ENCODE measurements around the gene NR2F2.

NR2F2 gene

GRCh38 chr15:96333131-96334016, 2.9 kb downstream of the NR2F2 start:
- DNase-seq = no peak

- no peak for DNase-seq
Measured at GRCh38 chr15:96334017-96334704, 3.7 kb downstream of the NR2F2 start.

- DNase-seq = no peak
Measured at GRCh38 chr15:96334705-96335410, 4.4 kb downstream of the NR2F2 start.

- DNase-seq = no peak
Measured at GRCh38 chr15:96335411-96336024, 5.0 kb downstream of the NR2F2 start.

GRCh38 chr15:96336108-96336595, 5.7 kb downstream of the NR2F2 start:
- DNase-seq = no peak

GRCh38 chr15:96336596-96337364, 6.3 kb downstream of the NR2F2 start:
- no peak for DNase-seq

GRCh38 chr15:96337365-96338023, 7.0 kb downstream of the NR2F2 start:
- no peak for DNase-seq

GRCh38 chr15:96338074-96338765, 7.7 kb downstream of the NR2F2 start:
- DNase-seq = no peak

GRCh38 chr15:96338766-96339618, 8.5 kb downstream of the NR2F2 start:
- no peak for DNase-seq

GRCh38 chr15:96339619-96340347, 9.3 kb downstream of the NR2F2 start:
- no peak for DNase-seq

- DNase-seq = no peak
Measured at GRCh38 chr15:96340348-96340597, 9.8 kb downstream of the NR2F2 start.

GRCh38 chr15:96340598-96341512, 10.4 kb downstream of the NR2F2 start:
- no peak for DNase-seq

GRCh38 chr15:96341513-96342405, 11.3 kb downstream of the NR2F2 start:
- no peak for DNase-seq

GRCh38 chr15:96342406-96343112, 12.1 kb downstream of the NR2F2 start:
- DNase-seq = no peak

- no peak for DNase-seq
Measured at GRCh38 chr15:96343113-96344059, 12.9 kb downstream of the NR2F2 start.
